ENCODE results near the gene ZNF19. TPM values are rescaled to one million over a fixed set of nuclear protein-coding genes. Genes with fewer than 3 reads are reported as not detected.

ZNF19 gene
- total and polyA plus RNA-seq, 2 of the 8 experiments (the other 6 are each of a cell fraction or from before 2014, with no cell fraction given): 1.5 to 3.5 TPM

DNA sequence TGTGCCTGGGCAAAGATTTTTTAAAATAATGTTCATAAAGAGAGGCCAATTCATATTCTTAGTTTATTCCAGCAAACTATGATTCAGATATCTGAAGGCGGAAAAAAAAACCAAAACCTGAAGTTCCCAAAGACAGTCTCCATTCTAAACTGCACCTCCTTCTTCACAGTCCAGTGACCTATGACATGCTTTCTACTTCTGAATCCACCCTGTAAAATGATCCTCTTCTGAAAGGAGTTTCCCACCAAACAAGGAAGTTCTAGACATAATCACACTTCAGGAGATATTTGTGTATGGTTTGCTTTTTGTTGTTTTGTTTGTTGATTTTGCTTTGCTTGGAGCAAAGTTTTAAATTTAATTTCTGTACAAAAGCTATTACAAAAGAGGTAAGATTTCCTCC lies 24.2 kb upstream of the ZNF19 start (continued):
- TF ChIP-seq JUND (IDR thresholded peaks at IDR 0.05; ENCODE audit: low read length) (no peak), FOSL1 (IDR thresholded peaks at IDR 0.05; ENCODE audit: insufficient read depth, low read depth, low read length) (no peak), SRF (IDR thresholded peaks at IDR 0.05; ENCODE audit: low read depth, low read length) (no peak), TCF12 (IDR thresholded peaks at IDR 0.05; ENCODE audit: low read depth, low read length) (no peak)

Measured in H1 (cell line).